ENCODE data around the gene CLPTM1L.

- TF ChIP-seq CTCF (IDR thresholded peaks at IDR 0.05): no peak
- TF ChIP-seq POLR2A (IDR thresholded peaks at IDR 0.05): no peak
These were observed 683 bp downstream of the CLPTM1L start for GRCh38 chr5:1343931-1344901.

All from tibial nerve (tissue), 3 donors.